OCI-LY7 (cell line): ENCODE measurements around the gene PTPRE. TPM values are rescaled to one million over a fixed set of nuclear protein-coding genes. Genes with fewer than 3 reads are reported as not detected.

Source experiments
- BruUV-seq: library from RNA; stranded (reverse); fragments of 400-500 nt; replicated peaks from 2 replicates; lab custom pipeline; 2021; lab: Mats Ljungman, UMichigan
- CTCF ChIA-PET: fragments of 300-600 bp; sonication (Branson Sonifier 250); formaldehyde crosslinking; loops from one replicate; lab custom pipeline; 2022; ENCODE audit warnings: antibody characterized with exemption; ENCODE audit not compliant: unreplicated experiment; lab: Charles Lee
- POLR2A ChIA-PET: fragments of 300-600 bp; sonication (Branson Sonifier 250); formaldehyde crosslinking; loops from one replicate; lab custom pipeline; 2022; ENCODE audit warnings: antibody characterized with exemption; lab: Charles Lee
- DNase-seq: peaks from one replicate; pipeline ENCODE4 v3.0.0-alpha.2; 2015; ENCODE audit warnings: low spot score
- H2AFZ ChIP-seq: fragments of 200-600 bp; sonication (generic), shearing (Covaris generic); 2 replicates; pipeline ENCODE4 v1.6.1; 2014; ENCODE audit warnings: mild to moderate bottlenecking, antibody characterized with exemption, low read length, moderate library complexity
- H3K27ac ChIP-seq: fragments of 200-600 bp; sonication (generic); 2 replicates; pipeline ENCODE4 v1.5.1; 2014; ENCODE audit warnings: mixed run types, low read depth, mild to moderate bottlenecking, moderate library complexity, low read length, inconsistent platforms; ENCODE audit not compliant: poor library complexity, severe bottlenecking
- H3K36me3 ChIP-seq: fragments of 200-600 bp; sonication (generic); 2 replicates; pipeline ENCODE4 v1.6.1; 2014; ENCODE audit warnings: mild to moderate bottlenecking, antibody characterized with exemption, low read length, moderate library complexity, mixed read lengths; ENCODE audit not compliant: insufficient read depth
- H3K4me1 ChIP-seq: fragments of 200-600 bp; sonication (generic); 2 replicates; pipeline ENCODE4 v1.5.1; 2014; ENCODE audit warnings: mild to moderate bottlenecking, low read length; ENCODE audit not compliant: insufficient read depth, poor library complexity, severe bottlenecking
- H3K4me2 ChIP-seq: fragments of 200-600 bp; sonication (generic); 2 replicates; pipeline ENCODE4 v1.6.1; 2014; ENCODE audit warnings: mild to moderate bottlenecking, low read length
- H3K4me3 ChIP-seq: fragments of 200-600 bp; sonication (generic); 2 replicates; pipeline ENCODE4 v1.5.1; 2014; ENCODE audit warnings: mild to moderate bottlenecking, low read depth, low read length; ENCODE audit not compliant: poor library complexity, severe bottlenecking
- H3K79me2 ChIP-seq: fragments of 200-600 bp; sonication (generic); 2 replicates; pipeline ENCODE4 v1.6.1; 2016; ENCODE audit warnings: low read depth, mild to moderate bottlenecking, low read length, moderate library complexity, mixed read lengths; ENCODE audit not compliant: insufficient read depth
- H3K9me2 ChIP-seq: fragments of 200-600 bp; sonication (generic); 2 replicates; pipeline ENCODE4 v1.6.1; 2016; ENCODE audit warnings: mild to moderate bottlenecking, low read length, mixed read lengths; ENCODE audit not compliant: insufficient read depth
- H3K9me3 ChIP-seq: fragments of 200-600 bp; sonication (generic); 2 replicates; pipeline ENCODE4 v1.6.1; 2014; ENCODE audit warnings: mild to moderate bottlenecking, mixed run types, low read length, mixed read lengths
- H4K20me1 ChIP-seq: fragments of 200-600 bp; sonication (generic); 2 replicates; pipeline ENCODE4 v1.6.1; 2014; ENCODE audit warnings: mild to moderate bottlenecking, antibody characterized with exemption, low read length, moderate library complexity, mixed read lengths; ENCODE audit not compliant: insufficient read depth
- EZH2phosphoT487 ChIP-seq: fragments of 200-600 bp; sonication (generic); IDR thresholded peaks from 2 replicates; pipeline ENCODE4 v1.6.1; 2018; ENCODE audit warnings: low read depth, borderline replicate concordance, mild to moderate bottlenecking, mixed run types, antibody characterized with exemption, low read length, moderate library complexity, mixed read lengths
- intact Hi-C: fragments of 100-400 bp; cut with micrococcal nuclease; formaldehyde crosslinking; loops from one replicate; pipeline ENCODE4 v1.10.0; 2022; ENCODE audit not compliant: unreplicated experiment
- total RNA-seq, 2 experiments: library from RNA; depleted of rRNA in 1 of 2; stranded (reverse); fragments of >200 nt in 1 of 2; shearing (Covaris generic) in 1 of 2; gene quantifications; 2 replicates each; pipeline ENCODE4 v1.2.3, GENCODE V29; 2014 to 2022
- TF ChIP-seq, protein P1 (sequence below): fragments of 200-600 bp; sonication (generic); conservative IDR thresholded peaks from 2 replicates; pipeline ENCODE4 v1.5.1; 2014; ENCODE audit warnings: mild to moderate bottlenecking, antibody characterized with exemption, low read length, moderate library complexity, mixed read lengths

Gene PTPRE
- total RNA-seq, 2 experiments from 2014 or later = 6.8 to 8.3 TPM

DNA sequence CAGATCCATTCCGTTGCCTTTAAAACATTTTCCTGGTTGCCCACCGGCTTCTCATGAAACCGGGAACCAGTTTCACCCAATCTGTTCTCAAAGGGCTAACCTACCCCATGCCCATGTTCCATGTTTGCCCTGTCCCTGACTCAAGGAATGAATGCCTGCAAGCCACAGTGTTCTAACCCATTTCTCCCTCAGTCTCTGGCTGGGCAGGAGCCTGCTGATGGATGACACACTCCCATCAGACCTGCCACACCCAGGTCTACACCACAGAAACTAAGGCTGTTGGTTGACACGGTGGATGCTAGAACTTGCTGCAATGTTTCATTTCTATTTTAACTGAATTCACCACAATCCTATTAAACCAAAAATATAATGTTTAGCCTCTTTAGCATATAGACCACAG lies 29.8 kb upstream of the PTPRE start:
- no peaks in the 10 kb centered on the region for H3K36me3 ChIP-seq
- no peak overlapping the region for H3K27ac ChIP-seq
- no peaks in the 10 kb centered on the region for H4K20me1 ChIP-seq
- H3K4me1 ChIP-seq = peaks cover 9% of the 10 kb centered on the region
- no peak overlapping the region for H3K4me2 ChIP-seq
- no peaks in the 10 kb centered on the region for H3K9me3 ChIP-seq
- POLR2A ChIA-PET = no interaction called here
- intact Hi-C loops = no loop called here
- no peak for DNase-seq
- TF ChIP-seq, protein P1, sequence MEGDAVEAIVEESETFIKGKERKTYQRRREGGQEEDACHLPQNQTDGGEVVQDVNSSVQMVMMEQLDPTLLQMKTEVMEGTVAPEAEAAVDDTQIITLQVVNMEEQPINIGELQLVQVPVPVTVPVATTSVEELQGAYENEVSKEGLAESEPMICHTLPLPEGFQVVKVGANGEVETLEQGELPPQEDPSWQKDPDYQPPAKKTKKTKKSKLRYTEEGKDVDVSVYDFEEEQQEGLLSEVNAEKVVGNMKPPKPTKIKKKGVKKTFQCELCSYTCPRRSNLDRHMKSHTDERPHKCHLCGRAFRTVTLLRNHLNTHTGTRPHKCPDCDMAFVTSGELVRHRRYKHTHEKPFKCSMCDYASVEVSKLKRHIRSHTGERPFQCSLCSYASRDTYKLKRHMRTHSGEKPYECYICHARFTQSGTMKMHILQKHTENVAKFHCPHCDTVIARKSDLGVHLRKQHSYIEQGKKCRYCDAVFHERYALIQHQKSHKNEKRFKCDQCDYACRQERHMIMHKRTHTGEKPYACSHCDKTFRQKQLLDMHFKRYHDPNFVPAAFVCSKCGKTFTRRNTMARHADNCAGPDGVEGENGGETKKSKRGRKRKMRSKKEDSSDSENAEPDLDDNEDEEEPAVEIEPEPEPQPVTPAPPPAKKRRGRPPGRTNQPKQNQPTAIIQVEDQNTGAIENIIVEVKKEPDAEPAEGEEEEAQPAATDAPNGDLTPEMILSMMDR = no peak
- TF ChIP-seq EZH2phosphoT487 = no peak
- CTCF ChIA-PET = no interaction called here
- H3K9me2 ChIP-seq = no peaks in the 10 kb centered on the region
- no peaks in the 10 kb centered on the region for H3K79me2 ChIP-seq
- no peak overlapping the region for H3K4me3 ChIP-seq
- no peak overlapping the region for H2AFZ ChIP-seq
- BruUV-seq = no TSS peak

DNA sequence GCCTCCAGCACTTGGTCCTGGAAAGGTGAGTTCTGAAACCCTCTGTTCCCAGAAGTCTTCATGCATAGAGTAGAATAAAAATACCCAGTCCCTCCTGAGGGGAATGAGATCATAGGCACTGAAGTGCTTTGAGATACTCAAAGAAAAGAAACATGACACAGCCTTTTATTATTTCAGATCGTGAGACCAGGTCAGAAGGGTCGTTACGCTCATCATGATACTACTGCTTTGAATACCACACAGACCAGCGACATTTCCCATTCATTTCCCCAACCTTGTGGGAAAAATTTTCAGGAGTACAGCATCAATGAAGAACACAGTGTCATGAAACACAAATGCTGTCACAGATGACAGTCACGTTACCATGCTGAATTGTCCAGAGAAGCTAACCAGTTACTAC lies 29.2 kb upstream of the PTPRE start:
- no peak for TF ChIP-seq EZH2phosphoT487
- Histone ChIP-seq H3K9me3 (no peaks in the 10 kb centered on the region), H3K4me2 (no peak overlapping the region), H3K79me2 (no peaks in the 10 kb centered on the region), H2AFZ (no peak overlapping the region), H3K36me3 (no peaks in the 10 kb centered on the region), H3K9me2 (no peaks in the 10 kb centered on the region), H4K20me1 (no peaks in the 10 kb centered on the region), H3K27ac (no peak overlapping the region), H3K4me1 (peaks cover 9% of the 10 kb centered on the region), H3K4me3 (no peak overlapping the region)
- BruUV-seq = no TSS peak
- DNase-seq = no peak
- POLR2A ChIA-PET = no interaction called here
- CTCF ChIA-PET = no interaction called here
- intact Hi-C loops = no loop called here

DNA sequence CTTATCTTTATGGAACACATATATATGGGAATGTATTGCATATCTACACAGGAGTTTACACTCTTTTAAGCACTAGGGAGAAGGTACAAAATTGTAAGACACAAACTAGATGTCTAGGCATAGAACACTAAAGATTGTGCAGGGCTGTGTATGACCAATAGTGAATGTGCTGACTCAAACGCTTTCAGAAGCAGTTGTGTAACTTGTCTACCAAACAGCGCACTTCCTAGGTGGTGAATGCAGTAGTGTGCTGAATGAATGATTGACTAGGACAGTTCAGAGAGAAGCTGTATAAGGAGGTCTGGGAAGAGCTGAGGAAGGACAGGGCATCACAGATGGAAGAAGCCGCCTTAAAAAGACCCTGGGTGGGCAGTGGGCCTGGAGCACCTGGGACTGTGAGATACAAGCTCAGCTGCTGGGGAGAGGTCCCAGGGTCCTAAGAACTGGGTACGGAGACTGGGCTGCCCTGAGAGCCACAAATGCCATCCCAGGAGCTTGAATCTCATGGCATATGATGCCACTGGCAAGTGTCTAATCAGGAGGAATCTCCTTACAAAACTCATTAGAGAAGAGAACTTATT lies 28.3 kb upstream of the PTPRE start:
- H4K20me1 ChIP-seq = no peaks in the 10 kb centered on the region
- H2AFZ ChIP-seq = no peak overlapping the region
- peaks cover 9% of the 10 kb centered on the region for H3K4me1 ChIP-seq
- CTCF ChIA-PET = no interaction called here
- intact Hi-C loops = no loop called here
- H3K9me3 ChIP-seq = no peaks in the 10 kb centered on the region
- POLR2A ChIA-PET = interaction anchor here (0.6 to 0.7 kb wide), 2 partner anchors 481 to 743 kb away, joined by 3 to 5 read pairs; no protein-coding TSS in a partner anchor
- TF ChIP-seq, protein P1 = no peak
- TF ChIP-seq EZH2phosphoT487 = no peak
- H3K4me3 ChIP-seq = no peak overlapping the region
- DNase-seq = no peak
- no TSS peak for BruUV-seq
- H3K9me2 ChIP-seq = no peaks in the 10 kb centered on the region
- H3K4me2 ChIP-seq = no peak overlapping the region
- no peaks in the 10 kb centered on the region for H3K36me3 ChIP-seq
- no peaks in the 10 kb centered on the region for H3K79me2 ChIP-seq
- no peak overlapping the region for H3K27ac ChIP-seq
